Measurements from ENCODE around the gene ARHGAP6.

Gene ARHGAP6

DNA sequence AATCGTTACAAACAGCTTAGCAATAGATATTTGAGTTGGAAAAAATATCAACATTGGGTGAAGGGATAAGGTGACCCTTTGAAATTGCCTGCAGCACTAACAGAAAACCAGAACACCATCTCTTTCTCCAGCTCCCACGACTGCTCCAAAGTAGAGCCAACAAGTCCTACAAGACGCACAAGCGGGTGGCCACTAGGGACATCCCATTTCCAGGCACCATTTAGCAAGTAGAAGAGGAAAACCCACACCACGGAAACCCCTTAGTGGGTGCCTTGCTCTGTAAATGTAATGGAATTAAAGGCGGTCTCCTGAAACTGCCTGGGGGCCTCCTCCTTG lies 1.9 kb downstream of the ARHGAP6 start:
- peaks cover 49% of the 10 kb centered on the region for H3K9me3 Mint-ChIP-seq
- peaks cover 49% of the 10 kb centered on the region for H3K4me1 Mint-ChIP-seq
- no peak for DNase-seq
- H3K27me3 Mint-ChIP-seq (ENCODE audit: low read depth, poor library complexity) = peaks cover 18% of the 10 kb centered on the region
- no peak overlapping the region for H3K27ac Mint-ChIP-seq
- TF ChIP-seq, protein P1, sequence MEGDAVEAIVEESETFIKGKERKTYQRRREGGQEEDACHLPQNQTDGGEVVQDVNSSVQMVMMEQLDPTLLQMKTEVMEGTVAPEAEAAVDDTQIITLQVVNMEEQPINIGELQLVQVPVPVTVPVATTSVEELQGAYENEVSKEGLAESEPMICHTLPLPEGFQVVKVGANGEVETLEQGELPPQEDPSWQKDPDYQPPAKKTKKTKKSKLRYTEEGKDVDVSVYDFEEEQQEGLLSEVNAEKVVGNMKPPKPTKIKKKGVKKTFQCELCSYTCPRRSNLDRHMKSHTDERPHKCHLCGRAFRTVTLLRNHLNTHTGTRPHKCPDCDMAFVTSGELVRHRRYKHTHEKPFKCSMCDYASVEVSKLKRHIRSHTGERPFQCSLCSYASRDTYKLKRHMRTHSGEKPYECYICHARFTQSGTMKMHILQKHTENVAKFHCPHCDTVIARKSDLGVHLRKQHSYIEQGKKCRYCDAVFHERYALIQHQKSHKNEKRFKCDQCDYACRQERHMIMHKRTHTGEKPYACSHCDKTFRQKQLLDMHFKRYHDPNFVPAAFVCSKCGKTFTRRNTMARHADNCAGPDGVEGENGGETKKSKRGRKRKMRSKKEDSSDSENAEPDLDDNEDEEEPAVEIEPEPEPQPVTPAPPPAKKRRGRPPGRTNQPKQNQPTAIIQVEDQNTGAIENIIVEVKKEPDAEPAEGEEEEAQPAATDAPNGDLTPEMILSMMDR (IDR thresholded peaks at IDR 0.05) = no peak
- H3K36me3 Mint-ChIP-seq (ENCODE audit: low read depth) = no peaks in the 10 kb centered on the region
- peak overlapping the region; percentile 86 for H3K4me3 Mint-ChIP-seq

GRCh38 chrX:11655282-11656015 lies 10.3 kb downstream of the ARHGAP6 start:
- TF ChIP-seq, protein P1 (IDR thresholded peaks at IDR 0.05) = no peak
- peaks cover 16% of the 10 kb centered on the region for H3K9me3 Mint-ChIP-seq
- H3K27ac Mint-ChIP-seq = no peak overlapping the region

DNA sequence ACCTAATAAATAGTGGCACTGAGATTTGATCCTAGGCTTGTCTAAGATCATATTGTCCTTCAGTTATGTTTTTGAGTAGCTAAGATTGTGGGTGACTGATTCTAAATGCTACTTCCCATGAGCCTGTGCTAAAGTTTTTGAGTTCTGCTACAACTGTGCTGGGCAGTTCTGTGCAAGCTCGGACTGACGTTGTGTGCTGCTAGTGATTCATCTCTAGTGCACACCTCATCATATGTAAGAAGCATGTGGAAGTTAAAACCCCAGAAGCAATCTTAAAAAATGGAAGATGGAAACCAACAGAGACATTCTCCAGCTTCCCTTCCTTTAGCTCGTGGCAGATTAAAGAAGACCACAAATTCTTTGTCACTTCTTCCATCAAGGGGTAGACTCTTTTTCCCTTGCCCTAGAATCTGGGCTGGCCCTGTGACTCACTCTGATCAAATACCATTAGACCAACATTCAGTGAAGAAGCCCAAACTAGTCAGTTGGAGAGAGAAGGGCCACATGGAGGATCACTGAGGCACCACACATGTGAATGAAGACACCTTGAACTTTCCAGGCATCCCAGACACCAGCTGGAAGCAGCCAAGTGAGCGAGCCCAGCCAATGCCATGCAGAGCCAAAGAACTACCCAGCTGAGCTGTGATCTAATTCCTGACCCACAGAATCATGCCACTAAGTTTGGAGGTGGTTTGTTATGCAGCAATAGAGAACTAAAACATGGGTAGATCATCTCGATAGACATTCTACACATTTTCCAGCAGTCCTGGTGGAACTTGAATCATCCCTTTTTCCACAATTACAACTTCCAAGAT lies 16.8 kb downstream of the ARHGAP6 start:
- DNase-seq = no peak
- Mint-ChIP-seq H3K27me3 (ENCODE audit: low read depth, poor library complexity) (no peaks in the 10 kb centered on the region), H3K9me3 (peaks cover 6% of the 10 kb centered on the region), H3K36me3 (ENCODE audit: low read depth) (no peaks in the 10 kb centered on the region), H3K27ac (no peak overlapping the region), H3K4me1 (no peaks in the 10 kb centered on the region), H3K4me3 (no peak overlapping the region)
- TF ChIP-seq, protein P1 (IDR thresholded peaks at IDR 0.05) = no peak

More at GRCh38 chrX:11655282-11656015, 10.3 kb downstream of the ARHGAP6 start:
- Mint-ChIP-seq H3K4me1 (peaks cover 5% of the 10 kb centered on the region), H3K36me3 (ENCODE audit: low read depth) (no peaks in the 10 kb centered on the region), H3K27me3 (ENCODE audit: low read depth, poor library complexity) (peaks cover 15% of the 10 kb centered on the region), H3K4me3 (no peak overlapping the region)
- DNase-seq = no peak

GRCh38 chrX:11647138-11647537 lies 18.6 kb downstream of the ARHGAP6 start:
- TF ChIP-seq, protein P1 (IDR thresholded peaks at IDR 0.05) = no peak
- Mint-ChIP-seq H3K27me3 (ENCODE audit: low read depth, poor library complexity) (no peaks in the 10 kb centered on the region), H3K4me1 (no peaks in the 10 kb centered on the region), H3K4me3 (no peak overlapping the region), H3K9me3 (peaks cover 10% of the 10 kb centered on the region), H3K27ac (no peak overlapping the region), H3K36me3 (ENCODE audit: low read depth) (no peaks in the 10 kb centered on the region)
- DNase-seq = no peak

DNA sequence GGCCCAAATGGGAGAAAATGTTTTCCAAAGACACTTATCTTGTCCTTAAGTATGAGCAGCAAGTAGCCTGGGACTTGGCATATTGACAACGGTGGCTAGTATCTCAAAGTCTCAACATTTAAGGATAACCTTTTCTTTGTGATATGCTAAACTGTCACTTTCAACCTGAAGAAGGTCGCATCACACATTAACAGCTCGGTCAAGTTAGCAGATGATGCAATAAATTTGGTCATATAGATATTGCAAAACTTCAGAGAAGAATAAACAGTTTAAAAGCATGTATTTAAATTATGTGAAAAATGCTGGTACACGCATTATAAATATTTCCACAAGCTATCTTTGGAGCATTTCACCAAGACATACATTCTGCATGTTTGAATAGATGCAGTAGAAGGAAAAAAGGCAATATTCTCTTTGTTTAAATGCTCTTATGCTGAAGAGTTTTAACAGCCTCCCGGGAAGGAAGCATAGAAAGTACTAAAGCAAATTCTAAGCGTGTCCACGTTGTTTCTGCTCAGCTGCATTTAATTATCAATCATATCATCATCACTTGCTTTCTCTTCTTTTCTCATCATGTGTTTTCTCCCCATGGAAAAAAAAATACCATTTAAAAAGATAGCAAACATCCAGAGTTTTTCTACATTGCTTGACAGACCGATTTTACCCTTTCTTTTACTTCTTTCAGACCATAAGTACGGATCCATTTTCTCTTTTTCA lies 24.2 kb downstream of the ARHGAP6 start:
- Mint-ChIP-seq H3K9me3 (peaks cover 10% of the 10 kb centered on the region), H3K4me3 (no peak overlapping the region), H3K4me1 (no peaks in the 10 kb centered on the region), H3K27ac (no peak overlapping the region), H3K36me3 (ENCODE audit: low read depth) (no peaks in the 10 kb centered on the region), H3K27me3 (ENCODE audit: low read depth, poor library complexity) (peaks cover 3% of the 10 kb centered on the region)
- DNase-seq = no peak
- TF ChIP-seq, protein P1 (IDR thresholded peaks at IDR 0.05) = no peak
